SK-N-SH treated with all-trans-retinoic acid at 6 μM for 48 hours (cell line): ENCODE data around the gene ZBTB48.

Source experiments
- ATAC-seq: fragments of 200-7000 bp; cut with Tn5 transposase; 3 replicates; pipeline ENCODE4 v1.9.1; 2020; ENCODE audit warnings: mild to moderate bottlenecking, moderate library complexity
- ARNTL ChIP-seq: fragments of 450-650 bp; formaldehyde crosslinking; IDR thresholded peaks from 2 replicates; pipeline ENCODE4 v1.5.0; 2020; ENCODE audit warnings: low read depth, mild to moderate bottlenecking, moderate library complexity, borderline replicate concordance
- BACH2 ChIP-seq: fragments of 250-450 bp; sonication (Bioruptor Pico); IDR thresholded peaks from 2 replicates; pipeline ENCODE4 v1.9.0; 2021; ENCODE audit warnings: mild to moderate bottlenecking, borderline replicate concordance
- CSDC2 ChIP-seq: fragments of 250-450 bp; sonication (Bioruptor Pico); IDR thresholded peaks from 2 replicates; pipeline ENCODE4 v1.5.0; 2020; ENCODE audit warnings: mild to moderate bottlenecking, moderate library complexity
- ESRRG ChIP-seq: fragments of 250-450 bp; sonication (Bioruptor Pico); IDR thresholded peaks from 2 replicates; pipeline ENCODE4 v1.6.1; 2021; ENCODE audit warnings: mild to moderate bottlenecking
- GLIS3 ChIP-seq: fragments of 250-450 bp; sonication (Bioruptor Pico); IDR thresholded peaks from 2 replicates; pipeline ENCODE4 v1.5.0; 2020; ENCODE audit warnings: mild to moderate bottlenecking, moderate library complexity
- ISL1 ChIP-seq: fragments of 250-450 bp; sonication (Bioruptor Pico); IDR thresholded peaks from 2 replicates; pipeline ENCODE4 v2.1.2; 2022; ENCODE audit warnings: mild to moderate bottlenecking, moderate library complexity
- PPARA ChIP-seq: fragments of 250-450 bp; sonication (Bioruptor Pico); IDR thresholded peaks from 2 replicates; pipeline ENCODE4 v1.5.0; 2020; ENCODE audit warnings: mild to moderate bottlenecking, borderline replicate concordance
- RARB ChIP-seq: fragments of 250-450 bp; sonication (Bioruptor Pico); IDR thresholded peaks from 2 replicates; pipeline ENCODE4 v1.8.0; 2021; ENCODE audit warnings: mild to moderate bottlenecking, moderate library complexity
- SNAI2 ChIP-seq: fragments of 250-450 bp; sonication (Bioruptor Pico); IDR thresholded peaks from 2 replicates; pipeline ENCODE4 v1.5.0; 2020; ENCODE audit warnings: mild to moderate bottlenecking, moderate library complexity
- TCF4 ChIP-seq: fragments of 250-450 bp; sonication (Bioruptor Pico); IDR thresholded peaks from 2 replicates; pipeline ENCODE4 v1.8.0; 2021; ENCODE audit warnings: mild to moderate bottlenecking, moderate library complexity, borderline replicate concordance
- TOX ChIP-seq: fragments of 250-450 bp; sonication (Bioruptor Pico); IDR thresholded peaks from 2 replicates; pipeline ENCODE4 v1.8.0; 2021; ENCODE audit warnings: mild to moderate bottlenecking, moderate library complexity, borderline replicate concordance
- ZC3H10 ChIP-seq: fragments of 250-450 bp; sonication (Bioruptor Pico); IDR thresholded peaks from 2 replicates; pipeline ENCODE4 v1.5.1; 2021; ENCODE audit warnings: mild to moderate bottlenecking, moderate library complexity
- ZFP3 ChIP-seq: fragments of 250-450 bp; sonication (Bioruptor Pico); IDR thresholded peaks from 2 replicates; pipeline ENCODE4 v1.5.0; 2020; ENCODE audit warnings: mild to moderate bottlenecking, moderate library complexity
- ZNF565 ChIP-seq: fragments of 450-650 bp; formaldehyde crosslinking; conservative IDR thresholded peaks from 2 replicates; pipeline ENCODE4 v1.5.0; 2020; ENCODE audit warnings: low read depth, mild to moderate bottlenecking, moderate library complexity
- ZNF70 ChIP-seq: fragments of 450-650 bp; formaldehyde crosslinking; IDR thresholded peaks from 2 replicates; pipeline ENCODE4 v1.5.0; 2020; ENCODE audit warnings: mild to moderate bottlenecking, moderate library complexity
- ZNF8 ChIP-seq: fragments of 450-650 bp; formaldehyde crosslinking; IDR thresholded peaks from 2 replicates; pipeline ENCODE4 v1.5.0; 2020; ENCODE audit warnings: mild to moderate bottlenecking, moderate library complexity
- TF ChIP-seq, protein P1 (sequence below): fragments of 250-450 bp; sonication (Bioruptor Pico); IDR thresholded peaks from 2 replicates; pipeline ENCODE4 v1.5.1; 2021; ENCODE audit warnings: mild to moderate bottlenecking, moderate library complexity
- TF ChIP-seq, protein P2 (sequence below): fragments of 250-450 bp; sonication (Bioruptor Pico); IDR thresholded peaks from 2 replicates; pipeline ENCODE4 v1.8.0; 2020; ENCODE audit warnings: mild to moderate bottlenecking, moderate library complexity, borderline replicate concordance
- TF ChIP-seq, protein P3 (sequence below): fragments of 250-450 bp; sonication (Bioruptor Pico); IDR thresholded peaks from 2 replicates; pipeline ENCODE4 v1.5.1; 2020; ENCODE audit warnings: low read depth, mild to moderate bottlenecking, moderate library complexity
- TF ChIP-seq, protein P4 (sequence below): fragments of 250-450 bp; sonication (Bioruptor Pico); IDR thresholded peaks from 2 replicates; pipeline ENCODE4 v1.5.0; 2020; ENCODE audit warnings: mild to moderate bottlenecking, moderate library complexity
- TF ChIP-seq, protein P5 (sequence below): fragments of 250-450 bp; sonication (Bioruptor Pico); IDR thresholded peaks from 2 replicates; pipeline ENCODE4 v1.8.0; 2021; ENCODE audit warnings: low read depth, mild to moderate bottlenecking, moderate library complexity, borderline replicate concordance

ZBTB48 gene

DNA sequence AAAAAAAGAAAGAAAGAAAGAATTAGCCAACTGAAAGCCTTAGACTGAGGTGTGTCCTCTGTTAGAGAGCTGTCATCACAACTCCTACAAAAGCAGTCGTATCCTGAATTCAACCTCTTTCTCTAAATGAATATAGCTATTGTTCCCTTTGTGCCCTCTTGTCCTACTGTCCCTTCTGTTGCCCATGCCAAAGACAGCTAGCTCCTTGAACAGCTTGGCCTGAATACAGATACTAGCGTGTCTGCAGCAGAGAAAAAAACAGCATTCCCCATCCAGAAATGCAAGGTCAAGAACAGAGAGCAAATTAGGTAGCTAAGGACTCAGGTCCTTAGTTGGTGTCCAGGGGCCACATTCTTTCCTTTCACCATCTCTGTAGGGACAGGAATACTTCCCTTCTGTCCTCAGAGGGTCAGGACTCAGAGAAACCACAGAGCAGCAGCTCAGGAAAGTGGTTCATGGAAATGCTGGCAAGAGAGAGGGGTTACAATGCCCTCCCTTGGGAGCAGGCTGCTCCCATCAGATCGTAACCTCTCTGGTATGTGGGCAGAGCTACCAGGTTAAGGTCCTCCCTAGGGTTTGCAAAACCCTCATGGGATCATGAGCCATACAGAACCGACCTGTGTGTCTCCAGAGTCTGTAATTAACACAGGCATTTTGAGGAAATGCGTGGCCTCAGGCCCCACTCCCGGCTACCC is 1.8 kb upstream of the ZBTB48 start:
- TF ChIP-seq ZC3H10 (CRISPR knock-in tag), result no peak
- TF ChIP-seq ESRRG (CRISPR knock-in tag), result no peak
- TF ChIP-seq, protein P1, sequence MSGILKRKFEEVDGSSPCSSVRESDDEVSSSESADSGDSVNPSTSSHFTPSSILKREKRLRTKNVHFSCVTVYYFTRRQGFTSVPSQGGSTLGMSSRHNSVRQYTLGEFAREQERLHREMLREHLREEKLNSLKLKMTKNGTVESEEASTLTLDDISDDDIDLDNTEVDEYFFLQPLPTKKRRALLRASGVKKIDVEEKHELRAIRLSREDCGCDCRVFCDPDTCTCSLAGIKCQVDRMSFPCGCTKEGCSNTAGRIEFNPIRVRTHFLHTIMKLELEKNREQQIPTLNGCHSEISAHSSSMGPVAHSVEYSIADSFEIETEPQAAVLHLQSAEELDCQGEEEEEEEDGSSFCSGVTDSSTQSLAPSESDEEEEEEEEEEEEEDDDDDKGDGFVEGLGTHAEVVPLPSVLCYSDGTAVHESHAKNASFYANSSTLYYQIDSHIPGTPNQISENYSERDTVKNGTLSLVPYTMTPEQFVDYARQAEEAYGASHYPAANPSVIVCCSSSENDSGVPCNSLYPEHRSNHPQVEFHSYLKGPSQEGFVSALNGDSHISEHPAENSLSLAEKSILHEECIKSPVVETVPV, result no peak
- no peak for TF ChIP-seq BACH2 (CRISPR knock-in tag)
- no peak for TF ChIP-seq PPARA (CRISPR knock-in tag)
- TF ChIP-seq, protein P2, sequence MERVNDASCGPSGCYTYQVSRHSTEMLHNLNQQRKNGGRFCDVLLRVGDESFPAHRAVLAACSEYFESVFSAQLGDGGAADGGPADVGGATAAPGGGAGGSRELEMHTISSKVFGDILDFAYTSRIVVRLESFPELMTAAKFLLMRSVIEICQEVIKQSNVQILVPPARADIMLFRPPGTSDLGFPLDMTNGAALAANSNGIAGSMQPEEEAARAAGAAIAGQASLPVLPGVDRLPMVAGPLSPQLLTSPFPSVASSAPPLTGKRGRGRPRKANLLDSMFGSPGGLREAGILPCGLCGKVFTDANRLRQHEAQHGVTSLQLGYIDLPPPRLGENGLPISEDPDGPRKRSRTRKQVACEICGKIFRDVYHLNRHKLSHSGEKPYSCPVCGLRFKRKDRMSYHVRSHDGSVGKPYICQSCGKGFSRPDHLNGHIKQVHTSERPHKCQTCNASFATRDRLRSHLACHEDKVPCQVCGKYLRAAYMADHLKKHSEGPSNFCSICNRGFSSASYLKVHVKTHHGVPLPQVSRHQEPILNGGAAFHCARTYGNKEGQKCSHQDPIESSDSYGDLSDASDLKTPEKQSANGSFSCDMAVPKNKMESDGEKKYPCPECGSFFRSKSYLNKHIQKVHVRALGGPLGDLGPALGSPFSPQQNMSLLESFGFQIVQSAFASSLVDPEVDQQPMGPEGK (CRISPR knock-in tag), result no peak
- no peak for TF ChIP-seq TOX (CRISPR knock-in tag)
- TF ChIP-seq GLIS3 (CRISPR knock-in tag), result no peak
- TF ChIP-seq ARNTL, result no peak
- no peak for TF ChIP-seq RARB (CRISPR knock-in tag)
- no peak for ATAC-seq

DNA sequence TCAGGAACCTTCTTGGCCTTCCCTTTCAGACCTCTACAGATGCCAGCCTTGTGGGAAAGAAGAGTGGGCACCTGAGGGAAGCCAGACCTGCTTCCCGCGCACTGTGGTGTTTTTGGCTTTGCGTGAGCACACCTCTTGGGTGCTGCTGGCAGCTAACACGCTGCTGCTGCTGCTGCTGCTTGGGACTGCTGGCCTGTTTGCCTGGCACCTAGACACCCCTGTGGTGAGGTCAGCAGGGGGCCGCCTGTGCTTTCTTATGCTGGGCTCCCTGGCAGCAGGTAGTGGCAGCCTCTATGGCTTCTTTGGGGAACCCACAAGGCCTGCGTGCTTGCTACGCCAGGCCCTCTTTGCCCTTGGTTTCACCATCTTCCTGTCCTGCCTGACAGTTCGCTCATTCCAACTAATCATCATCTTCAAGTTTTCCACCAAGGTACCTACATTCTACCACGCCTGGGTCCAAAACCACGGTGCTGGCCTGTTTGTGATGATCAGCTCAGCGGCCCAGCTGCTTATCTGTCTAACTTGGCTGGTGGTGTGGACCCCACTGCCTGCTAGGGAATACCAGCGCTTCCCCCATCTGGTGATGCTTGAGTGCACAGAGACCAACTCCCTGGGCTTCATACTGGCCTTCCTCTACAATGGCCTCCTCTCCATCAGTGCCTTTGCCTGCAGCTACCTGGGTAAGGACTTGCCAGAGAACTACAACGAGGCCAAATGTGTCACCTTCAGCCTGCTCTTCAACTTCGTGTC is 995 bp upstream of the ZBTB48 start:
- no peak for ATAC-seq
- TF ChIP-seq, protein P3, sequence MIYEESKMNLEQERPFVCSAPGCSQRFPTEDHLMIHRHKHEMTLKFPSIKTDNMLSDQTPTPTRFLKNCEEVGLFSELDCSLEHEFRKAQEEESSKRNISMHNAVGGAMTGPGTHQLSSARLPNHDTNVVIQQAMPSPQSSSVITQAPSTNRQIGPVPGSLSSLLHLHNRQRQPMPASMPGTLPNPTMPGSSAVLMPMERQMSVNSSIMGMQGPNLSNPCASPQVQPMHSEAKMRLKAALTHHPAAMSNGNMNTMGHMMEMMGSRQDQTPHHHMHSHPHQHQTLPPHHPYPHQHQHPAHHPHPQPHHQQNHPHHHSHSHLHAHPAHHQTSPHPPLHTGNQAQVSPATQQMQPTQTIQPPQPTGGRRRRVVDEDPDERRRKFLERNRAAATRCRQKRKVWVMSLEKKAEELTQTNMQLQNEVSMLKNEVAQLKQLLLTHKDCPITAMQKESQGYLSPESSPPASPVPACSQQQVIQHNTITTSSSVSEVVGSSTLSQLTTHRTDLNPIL (CRISPR knock-in tag), result no peak
- TF ChIP-seq BACH2 (CRISPR knock-in tag), result no peak
- TF ChIP-seq, protein P1, result no peak
- no peak for TF ChIP-seq GLIS3 (CRISPR knock-in tag)
- TF ChIP-seq, protein P4, sequence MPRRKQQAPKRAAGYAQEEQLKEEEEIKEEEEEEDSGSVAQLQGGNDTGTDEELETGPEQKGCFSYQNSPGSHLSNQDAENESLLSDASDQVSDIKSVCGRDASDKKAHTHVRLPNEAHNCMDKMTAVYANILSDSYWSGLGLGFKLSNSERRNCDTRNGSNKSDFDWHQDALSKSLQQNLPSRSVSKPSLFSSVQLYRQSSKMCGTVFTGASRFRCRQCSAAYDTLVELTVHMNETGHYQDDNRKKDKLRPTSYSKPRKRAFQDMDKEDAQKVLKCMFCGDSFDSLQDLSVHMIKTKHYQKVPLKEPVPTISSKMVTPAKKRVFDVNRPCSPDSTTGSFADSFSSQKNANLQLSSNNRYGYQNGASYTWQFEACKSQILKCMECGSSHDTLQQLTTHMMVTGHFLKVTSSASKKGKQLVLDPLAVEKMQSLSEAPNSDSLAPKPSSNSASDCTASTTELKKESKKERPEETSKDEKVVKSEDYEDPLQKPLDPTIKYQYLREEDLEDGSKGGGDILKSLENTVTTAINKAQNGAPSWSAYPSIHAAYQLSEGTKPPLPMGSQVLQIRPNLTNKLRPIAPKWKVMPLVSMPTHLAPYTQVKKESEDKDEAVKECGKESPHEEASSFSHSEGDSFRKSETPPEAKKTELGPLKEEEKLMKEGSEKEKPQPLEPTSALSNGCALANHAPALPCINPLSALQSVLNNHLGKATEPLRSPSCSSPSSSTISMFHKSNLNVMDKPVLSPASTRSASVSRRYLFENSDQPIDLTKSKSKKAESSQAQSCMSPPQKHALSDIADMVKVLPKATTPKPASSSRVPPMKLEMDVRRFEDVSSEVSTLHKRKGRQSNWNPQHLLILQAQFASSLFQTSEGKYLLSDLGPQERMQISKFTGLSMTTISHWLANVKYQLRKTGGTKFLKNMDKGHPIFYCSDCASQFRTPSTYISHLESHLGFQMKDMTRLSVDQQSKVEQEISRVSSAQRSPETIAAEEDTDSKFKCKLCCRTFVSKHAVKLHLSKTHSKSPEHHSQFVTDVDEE (CRISPR knock-in tag), result no peak
- no peak for TF ChIP-seq ESRRG (CRISPR knock-in tag)
- no peak for TF ChIP-seq ZC3H10 (CRISPR knock-in tag)
- TF ChIP-seq ZNF565 (CRISPR knock-in tag), result no peak
- TF ChIP-seq CSDC2 (CRISPR knock-in tag), result no peak
- TF ChIP-seq TCF4 (CRISPR knock-in tag), result no peak
- TF ChIP-seq ZFP3 (CRISPR knock-in tag), result no peak
- no peak for TF ChIP-seq SNAI2 (CRISPR knock-in tag)
- TF ChIP-seq ISL1 (CRISPR knock-in tag), result no peak
- no peak for TF ChIP-seq ZNF70 (CRISPR knock-in tag)
- TF ChIP-seq ARNTL, result no peak
- no peak for TF ChIP-seq RARB (CRISPR knock-in tag)
- TF ChIP-seq ZNF8 (CRISPR knock-in tag), result no peak
- TF ChIP-seq, protein P5, sequence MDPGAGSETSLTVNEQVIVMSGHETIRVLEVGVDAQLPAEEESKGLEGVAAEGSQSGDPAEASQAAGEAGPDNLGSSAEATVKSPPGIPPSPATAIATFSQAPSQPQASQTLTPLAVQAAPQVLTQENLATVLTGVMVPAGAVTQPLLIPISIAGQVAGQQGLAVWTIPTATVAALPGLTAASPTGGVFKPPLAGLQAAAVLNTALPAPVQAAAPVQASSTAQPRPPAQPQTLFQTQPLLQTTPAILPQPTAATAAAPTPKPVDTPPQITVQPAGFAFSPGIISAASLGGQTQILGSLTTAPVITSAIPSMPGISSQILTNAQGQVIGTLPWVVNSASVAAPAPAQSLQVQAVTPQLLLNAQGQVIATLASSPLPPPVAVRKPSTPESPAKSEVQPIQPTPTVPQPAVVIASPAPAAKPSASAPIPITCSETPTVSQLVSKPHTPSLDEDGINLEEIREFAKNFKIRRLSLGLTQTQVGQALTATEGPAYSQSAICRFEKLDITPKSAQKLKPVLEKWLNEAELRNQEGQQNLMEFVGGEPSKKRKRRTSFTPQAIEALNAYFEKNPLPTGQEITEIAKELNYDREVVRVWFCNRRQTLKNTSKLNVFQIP (CRISPR knock-in tag), result no peak
